Fibroblast of peridontal ligament (primary cell): ENCODE data around the gene FGF14.

Source experiments
- DNase-seq: peaks from one replicate; pipeline ENCODE4 v3.0.0-alpha.2; 2010; ENCODE audit errors: extremely low read depth

FGF14 gene

GRCh38 chr13:102401766-102402165 lies at the start of gene FGF14:
FGF14 (minus strand) TSS chr13:102402048.
- no peak for DNase-seq

DNA sequence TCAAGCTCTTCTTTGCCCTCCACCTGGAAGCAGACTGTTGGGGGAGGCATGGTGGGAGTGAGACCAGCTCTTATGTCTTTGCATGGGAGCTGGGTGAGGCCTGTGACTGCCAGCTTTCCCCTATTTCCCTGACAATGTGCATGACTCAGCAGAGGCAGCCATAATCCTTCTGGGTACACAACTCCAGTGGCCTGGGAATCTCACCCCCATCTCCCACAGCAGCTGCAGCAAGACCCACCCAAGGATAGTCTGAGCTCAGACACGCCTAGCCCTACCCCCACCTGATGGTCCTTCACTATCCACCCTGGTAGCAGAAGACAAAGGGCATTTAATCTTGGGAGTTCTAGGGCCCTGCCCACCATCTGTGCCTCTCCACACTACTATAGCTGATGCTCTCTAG lies 41.4 kb upstream of the FGF14 start:
- no peak for DNase-seq

DNA sequence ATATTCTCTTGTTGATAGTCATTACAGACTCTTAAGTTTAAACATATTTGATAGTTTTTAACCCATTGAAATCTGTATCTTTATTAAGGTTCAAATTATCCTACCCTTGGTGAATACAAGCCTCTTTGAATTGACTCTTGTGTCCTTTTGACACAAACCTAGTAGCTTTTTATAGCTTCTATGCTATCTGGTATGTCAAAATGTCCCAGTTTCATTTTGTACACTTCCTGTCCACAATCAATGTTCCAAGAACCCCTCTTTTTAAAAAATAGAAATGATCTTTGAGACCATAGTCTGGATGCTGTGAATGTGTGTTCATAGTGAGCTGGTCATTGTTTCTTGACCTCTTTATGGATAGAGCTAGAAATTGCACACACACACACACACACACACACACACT lies 39.2 kb upstream of the FGF14 start:
- DNase-seq = no peak

DNA sequence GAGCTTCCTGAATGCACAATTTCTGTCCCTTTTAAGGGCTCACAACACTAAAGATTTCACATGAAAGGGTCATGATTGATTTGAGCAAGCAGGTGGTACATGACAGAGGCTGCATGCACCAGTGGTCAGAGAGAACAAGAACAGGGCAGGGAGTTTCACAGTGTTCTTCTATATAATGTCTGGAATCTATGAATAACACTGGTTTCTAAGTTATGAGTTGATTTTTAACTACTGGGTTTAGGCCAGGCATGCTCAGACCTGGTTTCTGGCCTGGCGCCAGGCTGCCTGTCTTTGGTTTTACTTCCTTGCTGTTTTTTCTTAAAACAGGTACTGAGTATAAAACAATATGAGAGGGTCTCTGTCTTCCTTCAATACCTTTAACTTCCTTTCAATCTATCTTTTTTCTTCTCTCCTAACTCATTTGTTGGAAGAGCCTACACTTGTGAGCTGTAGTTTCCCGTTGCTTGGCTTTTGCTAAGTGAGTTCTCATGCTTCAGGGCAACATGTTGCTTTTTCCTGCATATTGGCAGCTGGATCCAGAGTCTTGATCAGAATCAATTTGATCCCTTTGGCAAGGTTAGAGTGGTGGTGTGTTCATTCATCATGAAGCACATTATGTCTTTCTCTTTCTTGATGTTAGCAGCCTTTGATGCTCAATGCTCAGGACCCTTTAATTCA lies 38.5 kb upstream of the FGF14 start:
- DNase-seq = no peak

GRCh38 chr13:102422690-102423089 lies 20.8 kb upstream of the FGF14 start:
- no peak for DNase-seq

- DNase-seq = no peak
Observed at GRCh38 chr13:102405499-102406100, 3.8 kb upstream of the FGF14 start.

- DNase-seq = peak; percentile 19
Observed at GRCh38 chr13:102402290-102402689, 442 bp upstream of the FGF14 start.

- DNase-seq = peak; percentile 5
Observed at GRCh38 chr13:102401265-102401664, 583 bp downstream of the FGF14 start.

GRCh38 chr13:102400675-102401145 lies 1.1 kb downstream of the FGF14 start:
- DNase-seq = no peak

DNA sequence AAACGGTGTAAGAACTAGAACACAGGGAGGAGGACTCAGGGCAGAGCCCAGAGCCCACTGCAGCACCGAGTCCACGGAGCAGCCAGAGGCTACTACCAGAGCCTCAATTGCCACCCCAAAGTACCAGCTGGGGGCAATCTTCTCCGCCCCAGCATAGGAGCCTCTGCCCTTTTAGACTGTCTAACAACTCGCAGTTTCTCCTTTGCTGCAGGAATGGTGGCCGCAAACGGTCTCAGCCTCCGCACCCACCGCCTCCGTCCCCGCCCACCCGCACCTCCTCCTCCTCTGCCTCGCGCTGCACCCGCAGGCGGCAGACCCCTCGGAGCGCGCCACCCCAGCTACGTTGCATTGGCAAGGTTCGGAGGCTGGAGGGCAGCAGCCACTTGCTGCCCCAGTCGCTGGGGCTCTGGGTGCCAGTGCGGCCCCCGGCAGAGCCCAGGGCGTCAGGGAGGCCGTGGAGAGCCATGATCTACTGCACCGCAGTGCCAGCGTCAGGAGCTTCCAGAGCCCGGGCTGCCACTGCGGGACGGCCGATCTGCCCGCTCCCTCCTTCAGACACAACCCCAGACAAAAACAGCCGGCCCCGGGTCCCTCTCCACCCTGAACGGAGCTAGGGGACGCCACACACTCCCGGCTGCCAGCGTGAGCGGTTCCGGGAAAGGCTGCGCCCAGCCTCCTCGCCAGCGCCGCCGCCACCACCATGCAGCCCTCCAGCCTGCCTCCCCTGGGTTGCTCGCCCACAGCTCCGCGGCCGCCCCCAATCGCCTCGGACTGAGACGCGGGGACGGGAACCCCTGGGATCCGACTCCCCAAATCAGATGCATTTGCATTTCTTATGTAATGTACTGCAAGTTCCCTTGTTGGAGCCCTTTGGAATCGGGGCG lies 1.8 kb downstream of the FGF14 start:
- no peak for DNase-seq

DNA sequence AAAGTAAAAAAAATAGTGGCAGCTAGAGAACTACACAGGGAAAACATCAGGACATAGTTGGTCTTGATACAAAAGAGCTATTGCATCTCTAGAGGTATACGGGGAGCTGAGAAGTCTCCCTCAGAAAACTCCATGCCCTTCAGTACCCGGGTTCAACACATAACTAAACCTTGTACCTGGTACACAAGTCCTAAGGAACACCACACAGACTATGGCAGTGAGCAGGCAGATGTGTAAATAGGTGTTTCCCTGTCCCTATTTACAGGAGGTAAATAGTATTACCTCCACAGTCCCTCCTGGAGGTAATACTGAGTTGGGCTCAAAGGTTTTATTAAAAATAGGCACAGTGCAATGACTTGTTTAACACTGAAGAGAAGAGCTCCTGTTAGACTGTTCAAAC lies 5.9 kb downstream of the FGF14 start:
- DNase-seq = no peak

GRCh38 chr13:102395174-102395573 lies 6.7 kb downstream of the FGF14 start:
- peak; percentile 3 for DNase-seq

GRCh38 chr13:102394158-102395053 lies 7.4 kb downstream of the FGF14 start:
- peak; percentile 82 for DNase-seq

- no peak for DNase-seq
Observed at GRCh38 chr13:102392481-102393209, 9.2 kb downstream of the FGF14 start.

DNA sequence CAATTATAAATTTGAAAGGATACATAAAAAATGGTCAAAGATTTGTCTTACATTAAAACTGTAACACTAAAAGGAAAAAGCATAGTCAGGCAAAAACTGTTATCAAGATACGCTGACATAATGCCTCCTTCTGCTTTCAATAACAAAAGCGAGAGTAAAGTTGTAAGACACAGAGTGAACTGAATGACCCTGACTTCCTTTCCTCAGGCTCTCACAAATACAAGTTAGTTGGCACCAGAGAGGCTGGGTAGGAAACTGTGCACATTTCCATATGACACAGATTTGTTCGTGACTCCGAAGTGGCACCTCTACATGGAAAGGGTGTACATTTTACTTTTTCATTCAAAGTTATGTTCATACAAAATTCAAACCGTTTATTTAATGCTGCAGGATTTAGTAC lies 15.4 kb downstream of the FGF14 start:
- DNase-seq = no peak

GRCh38 chr13:102380012-102380411 lies 21.8 kb downstream of the FGF14 start:
- no peak for DNase-seq

GRCh38 chr13:102376318-102376717 lies 25.5 kb downstream of the FGF14 start:
- no peak for DNase-seq

DNA sequence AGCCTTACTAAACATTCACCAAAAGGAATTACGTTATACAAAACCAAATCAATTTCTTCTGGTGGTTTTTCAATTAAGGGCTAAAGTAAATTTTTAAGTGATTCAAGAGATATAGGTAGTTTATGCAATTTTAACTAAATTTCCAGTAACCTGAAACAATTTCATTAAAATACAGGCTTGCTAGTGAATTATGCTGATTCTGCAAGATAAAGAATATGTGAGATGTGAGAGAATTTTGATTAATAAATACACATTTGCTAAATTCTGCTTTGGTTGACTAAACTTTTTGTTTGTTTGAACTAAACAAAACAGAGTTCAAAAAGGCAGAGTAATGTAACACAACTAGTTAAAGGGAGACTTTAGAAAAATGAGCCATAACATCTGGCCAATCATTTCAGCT lies 27.1 kb downstream of the FGF14 start:
- DNase-seq = no peak

DNA sequence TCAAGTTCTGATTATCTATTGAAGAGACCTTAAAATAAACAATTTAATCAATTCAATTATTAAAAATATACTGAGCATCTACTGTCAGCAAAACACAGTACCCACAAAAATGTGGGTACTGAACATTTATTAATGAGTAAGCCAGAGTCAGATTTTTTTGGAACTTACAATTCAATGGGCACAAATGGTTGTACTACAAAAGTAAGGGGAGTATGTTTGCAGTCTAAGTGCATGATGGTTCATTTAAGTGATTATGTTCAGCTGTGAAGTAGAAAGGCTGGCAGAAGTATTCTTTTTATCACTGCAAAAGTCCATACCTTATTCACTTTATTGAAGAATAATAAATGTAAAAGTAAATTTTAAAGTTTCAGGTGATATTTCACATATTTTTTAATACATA lies 27.6 kb downstream of the FGF14 start:
- no peak for DNase-seq

DNA sequence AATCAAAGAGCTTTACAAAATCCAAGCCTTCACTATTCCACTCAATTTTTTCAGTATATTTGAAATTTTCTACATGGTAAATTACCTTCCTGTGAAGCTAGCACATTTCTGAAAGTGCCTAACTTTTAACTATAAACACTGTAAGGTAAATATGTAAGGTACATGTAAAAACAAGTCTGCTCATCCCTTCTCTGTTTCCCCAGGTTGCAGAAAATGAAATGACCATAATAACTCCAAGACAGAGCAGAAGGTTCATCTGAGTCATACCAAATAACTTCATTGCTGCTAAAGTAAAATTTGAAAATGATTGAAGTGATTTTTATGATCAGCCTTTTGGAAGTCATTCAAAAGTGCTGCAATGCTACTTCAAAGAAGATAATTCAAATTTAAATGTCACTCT lies 28.6 kb downstream of the FGF14 start:
- DNase-seq = no peak

DNA sequence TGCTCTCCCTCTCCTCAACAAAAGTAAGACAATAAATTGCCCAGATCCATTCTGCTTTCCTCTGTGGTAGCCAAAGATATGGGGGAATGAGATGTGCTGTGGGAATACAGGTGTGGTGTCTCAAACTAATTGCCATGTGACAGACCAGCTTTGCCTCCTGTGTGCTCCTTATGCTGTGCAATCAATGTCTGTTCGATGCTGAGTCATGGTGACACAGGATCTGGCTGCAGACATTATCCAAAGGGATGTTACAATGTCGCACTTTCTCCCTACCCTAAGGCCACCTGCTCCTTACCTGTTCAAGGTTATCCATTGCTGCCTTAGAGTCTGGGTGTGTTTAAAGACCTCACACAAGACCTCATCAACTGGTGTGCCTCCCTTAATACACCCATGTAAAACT lies 32.5 kb downstream of the FGF14 start:
- no peak for DNase-seq
